Brain microvascular endothelial cell (primary cell): ENCODE results near the gene DLGAP1.

Experiments
- DNase-seq: peaks from one replicate; pipeline ENCODE4 v3.0.0-alpha.2; 2020
- H3K27ac ChIP-seq: fragments of 250-450 bp; sonication (Bioruptor Pico); 2 replicates; pipeline ENCODE4 v1.5.1; 2020; ENCODE audit warnings: mild to moderate bottlenecking, moderate library complexity
- H3K27me3 ChIP-seq: fragments of 250-450 bp; sonication (Bioruptor Pico); replicated peaks from 2 replicates; pipeline ENCODE4 v1.5.1; 2020; ENCODE audit warnings: mild to moderate bottlenecking
- H3K36me3 ChIP-seq: fragments of 250-450 bp; sonication (Bioruptor Pico); replicated peaks from 2 replicates; pipeline ENCODE4 v1.5.1; 2020; ENCODE audit warnings: mild to moderate bottlenecking
- H3K4me3 ChIP-seq: 2 replicates; pipeline ENCODE4 v1.5.1; 2011; ENCODE audit warnings: low read depth, mild to moderate bottlenecking, control low read depth, low read length, moderate library complexity
- in situ Hi-C: cut with HindIII; loops from 2 replicates; pipeline ENCODE4 v1.10.0; 2017; ENCODE audit warnings: low sequenced_read_pairs, low pct_ligation_motif_present
- TF ChIP-seq, protein P1 (sequence below): IDR thresholded peaks from 2 replicates; pipeline ENCODE4 v1.5.1; 2011; ENCODE audit warnings: low read depth, mild to moderate bottlenecking, moderate library complexity, low read length, control low read depth, inconsistent platforms; ENCODE audit errors: missing control alignments

The DLGAP1 gene

DNA sequence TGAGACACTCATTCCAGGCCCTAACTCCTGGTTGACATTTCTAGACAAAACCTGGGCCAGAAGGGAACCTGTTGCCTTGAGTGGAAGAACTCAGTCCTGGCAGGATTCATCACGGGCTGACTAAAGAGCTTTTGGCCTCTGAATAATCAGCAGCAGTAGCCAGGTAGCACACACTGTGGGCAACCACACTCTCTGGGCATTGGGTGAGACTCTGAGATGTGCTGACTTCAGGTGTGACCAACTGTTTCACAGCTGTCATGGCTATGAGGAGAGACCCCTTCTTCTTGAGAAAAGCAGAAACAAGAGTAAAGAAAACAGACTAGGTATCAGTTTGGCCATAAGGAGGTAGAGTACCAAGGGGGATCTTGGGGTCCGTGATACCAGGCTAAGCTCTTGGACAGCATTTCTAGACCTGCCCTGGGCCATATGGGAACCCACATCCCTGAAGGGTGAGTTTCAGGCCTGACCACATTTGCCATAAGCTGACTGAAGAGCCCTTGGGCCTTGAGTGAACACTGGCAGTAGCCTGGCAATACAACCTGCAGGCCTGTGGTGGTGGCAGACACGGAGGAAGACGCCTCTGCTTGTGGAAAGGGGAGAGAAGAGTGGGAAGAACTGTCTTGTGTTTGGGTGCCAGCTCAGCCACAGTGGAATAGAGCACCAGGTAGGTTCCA is 230.9 kb downstream of the DLGAP1 start:
- no peak overlapping the region for H3K4me3 ChIP-seq
- in situ Hi-C loops = no loop called here
- TF ChIP-seq, protein P1, sequence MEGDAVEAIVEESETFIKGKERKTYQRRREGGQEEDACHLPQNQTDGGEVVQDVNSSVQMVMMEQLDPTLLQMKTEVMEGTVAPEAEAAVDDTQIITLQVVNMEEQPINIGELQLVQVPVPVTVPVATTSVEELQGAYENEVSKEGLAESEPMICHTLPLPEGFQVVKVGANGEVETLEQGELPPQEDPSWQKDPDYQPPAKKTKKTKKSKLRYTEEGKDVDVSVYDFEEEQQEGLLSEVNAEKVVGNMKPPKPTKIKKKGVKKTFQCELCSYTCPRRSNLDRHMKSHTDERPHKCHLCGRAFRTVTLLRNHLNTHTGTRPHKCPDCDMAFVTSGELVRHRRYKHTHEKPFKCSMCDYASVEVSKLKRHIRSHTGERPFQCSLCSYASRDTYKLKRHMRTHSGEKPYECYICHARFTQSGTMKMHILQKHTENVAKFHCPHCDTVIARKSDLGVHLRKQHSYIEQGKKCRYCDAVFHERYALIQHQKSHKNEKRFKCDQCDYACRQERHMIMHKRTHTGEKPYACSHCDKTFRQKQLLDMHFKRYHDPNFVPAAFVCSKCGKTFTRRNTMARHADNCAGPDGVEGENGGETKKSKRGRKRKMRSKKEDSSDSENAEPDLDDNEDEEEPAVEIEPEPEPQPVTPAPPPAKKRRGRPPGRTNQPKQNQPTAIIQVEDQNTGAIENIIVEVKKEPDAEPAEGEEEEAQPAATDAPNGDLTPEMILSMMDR = no peak
- H3K27me3 ChIP-seq = no peaks in the 10 kb centered on the region
- H3K27ac ChIP-seq = no peak overlapping the region
- no peak for DNase-seq
- no peaks in the 10 kb centered on the region for H3K36me3 ChIP-seq

DNA sequence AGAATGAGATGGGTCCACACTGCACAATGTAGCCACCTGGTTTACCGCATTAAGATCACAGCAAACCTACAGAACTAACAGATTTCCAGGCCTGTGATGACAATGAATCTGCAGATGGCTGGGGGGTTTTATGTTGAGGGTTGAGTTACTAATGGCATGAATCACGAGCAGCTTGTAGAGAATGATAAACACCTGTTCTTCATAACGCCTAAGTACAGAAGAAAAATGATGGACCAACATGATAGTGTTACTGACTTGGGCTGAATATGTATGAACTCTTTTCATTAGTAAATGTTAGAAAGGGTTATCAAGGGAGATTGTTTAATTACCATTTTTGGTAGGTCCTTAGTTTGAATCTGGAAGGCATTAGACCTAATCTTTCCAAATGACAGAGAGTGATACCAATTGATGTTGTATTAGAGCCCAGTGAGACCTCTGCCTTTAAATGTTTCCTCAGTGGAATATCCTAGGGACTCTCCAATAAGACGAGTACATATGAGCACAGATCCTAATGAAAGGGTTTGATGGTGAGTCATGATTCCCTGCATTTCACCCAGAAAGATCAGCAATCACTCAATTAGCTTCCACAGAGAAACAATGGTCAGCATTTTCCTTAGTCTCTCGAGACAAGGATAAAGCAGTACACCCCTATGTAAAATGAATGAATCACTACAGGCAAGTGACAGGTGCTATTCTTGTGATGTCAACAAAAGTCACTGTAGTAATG is 243.8 kb downstream of the DLGAP1 start:
- Histone ChIP-seq H3K27me3 (no peaks in the 10 kb centered on the region), H3K4me3 (no peak overlapping the region), H3K36me3 (no peaks in the 10 kb centered on the region), H3K27ac (no peak overlapping the region)
- in situ Hi-C loops = no loop called here
- DNase-seq = no peak
- TF ChIP-seq, protein P1 = no peak

DNA sequence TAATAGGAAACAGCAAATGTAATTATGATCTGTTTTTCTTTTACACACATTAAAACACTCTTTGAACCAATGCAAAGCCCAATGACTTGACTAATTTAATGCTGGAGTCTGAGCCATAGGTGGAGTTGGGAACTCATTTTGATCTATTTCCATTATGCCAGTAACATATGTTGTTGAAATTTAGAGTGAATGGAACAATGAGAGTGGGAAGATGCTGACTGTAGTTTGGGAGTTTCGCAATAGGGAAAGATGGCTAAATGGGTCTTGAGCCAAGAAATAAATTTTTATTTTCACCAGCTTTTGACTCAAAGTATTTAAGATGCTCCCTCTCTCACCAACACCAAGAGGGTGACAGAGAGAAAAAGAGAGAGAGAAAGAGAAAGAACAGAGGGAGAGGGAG is 246.7 kb downstream of the DLGAP1 start:
- TF ChIP-seq, protein P1 = no peak
- H3K4me3 ChIP-seq = no peak overlapping the region
- no peak overlapping the region for H3K27ac ChIP-seq
- no peak for DNase-seq
- in situ Hi-C loops = no loop called here
- H3K27me3 ChIP-seq = no peaks in the 10 kb centered on the region
- H3K36me3 ChIP-seq = no peaks in the 10 kb centered on the region

- DNase-seq = no peak
- no peaks in the 10 kb centered on the region for H3K36me3 ChIP-seq
- in situ Hi-C loops = no loop called here
- no peak overlapping the region for H3K4me3 ChIP-seq
- H3K27me3 ChIP-seq = no peaks in the 10 kb centered on the region
- TF ChIP-seq, protein P1 = no peak
- H3K27ac ChIP-seq = no peak overlapping the region
These were observed 247.6 kb downstream of the DLGAP1 start for GRCh38 chr18:4207383-4207985.

DNA sequence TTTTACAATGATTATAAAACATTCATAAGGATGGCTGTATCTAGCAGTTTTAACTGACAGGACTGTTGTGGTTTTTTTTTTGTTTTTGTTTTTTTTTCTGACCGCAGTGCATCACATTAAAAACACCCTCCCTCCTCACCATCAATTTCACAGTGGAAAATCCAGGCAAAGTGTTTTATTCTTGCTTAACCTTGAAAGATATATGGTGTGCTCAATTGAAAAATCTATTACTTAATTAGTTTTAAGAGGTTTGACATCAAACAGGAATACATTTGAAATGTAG is 250.7 kb downstream of the DLGAP1 start:
- H3K27ac ChIP-seq = no peak overlapping the region
- no peak overlapping the region for H3K4me3 ChIP-seq
- no peaks in the 10 kb centered on the region for H3K36me3 ChIP-seq
- no peaks in the 10 kb centered on the region for H3K27me3 ChIP-seq
- no peak for DNase-seq
- TF ChIP-seq, protein P1 = no peak
- in situ Hi-C loops = no loop called here
